HEK293 (cell line): Measurements from ENCODE around the gene ZMYND10.

Experiments
- CTCF ChIP-seq: fragments of 450-650 bp; formaldehyde crosslinking; IDR thresholded peaks from 2 replicates; pipeline ENCODE4 v1.5.1; 2016; ENCODE audit warnings: missing biosample characterization, missing genetic modification characterization
- HOXA7 ChIP-seq: sonication (generic); formaldehyde crosslinking; IDR thresholded peaks from 2 replicates; pipeline ENCODE4 v1.8.1; 2022; ENCODE audit warnings: missing genetic modification reagents, borderline replicate concordance
- REPIN1 ChIP-seq: fragments of 450-650 bp; formaldehyde crosslinking; IDR thresholded peaks from 2 replicates; pipeline ENCODE4 v1.5.1; 2017; ENCODE audit warnings: missing biosample characterization, missing genetic modification characterization, low read depth
- ZBTB17 ChIP-seq: fragments of 450-650 bp; formaldehyde crosslinking; IDR thresholded peaks from 2 replicates; pipeline ENCODE4 v1.5.1; 2016; ENCODE audit warnings: missing biosample characterization, missing genetic modification characterization
- ZBTB44 ChIP-seq: fragments of 450-650 bp; IDR thresholded peaks from 2 replicates; pipeline ENCODE4 v1.5.1; 2018; ENCODE audit warnings: missing biosample characterization, mild to moderate bottlenecking, missing genetic modification characterization
- ZBTB6 ChIP-seq: fragments of 450-650 bp; formaldehyde crosslinking; IDR thresholded peaks from 2 replicates; pipeline ENCODE4 v1.5.1; 2017; ENCODE audit warnings: missing biosample characterization, missing genetic modification characterization
- ZNF10 ChIP-seq: fragments of 450-650 bp; formaldehyde crosslinking; IDR thresholded peaks from 2 replicates; pipeline ENCODE4 v1.5.1; 2017; ENCODE audit warnings: missing biosample characterization, missing genetic modification characterization
- ZNF146 ChIP-seq: fragments of 450-650 bp; formaldehyde crosslinking; IDR thresholded peaks from 2 replicates; pipeline ENCODE4 v1.5.1; 2016; ENCODE audit warnings: missing biosample characterization, missing genetic modification characterization
- ZNF292 ChIP-seq: fragments of 450-650 bp; formaldehyde crosslinking; IDR thresholded peaks from 2 replicates; pipeline ENCODE4 v1.5.1; 2016; ENCODE audit warnings: low read depth, missing biosample characterization, missing genetic modification characterization, borderline replicate concordance
- ZNF529 ChIP-seq: fragments of 450-650 bp; formaldehyde crosslinking; IDR thresholded peaks from 2 replicates; pipeline ENCODE4 v1.5.1; 2017; ENCODE audit warnings: missing genetic modification characterization, missing biosample characterization; ENCODE audit not compliant: insufficient replicate concordance
- ZNF558 ChIP-seq: fragments of 450-650 bp; formaldehyde crosslinking; IDR thresholded peaks from 2 replicates; pipeline ENCODE4 v1.5.1; 2016; ENCODE audit warnings: missing biosample characterization, missing genetic modification characterization
- ZNF660 ChIP-seq: fragments of 450-650 bp; IDR thresholded peaks from 2 replicates; pipeline ENCODE4 v1.5.1; 2018; ENCODE audit warnings: missing biosample characterization, mild to moderate bottlenecking, missing genetic modification characterization
- ZSCAN5A ChIP-seq: fragments of 450-650 bp; formaldehyde crosslinking; IDR thresholded peaks from 2 replicates; pipeline ENCODE4 v1.5.1; 2016; ENCODE audit warnings: missing biosample characterization, missing genetic modification characterization

GRCh38 chr3:50296721-50297383 is 48.7 kb downstream of the ZMYND10 start:
- no peak for TF ChIP-seq CTCF
- no peak for TF ChIP-seq ZBTB6 (tag by site-specific recombination)
- no peak for TF ChIP-seq ZNF558
- TF ChIP-seq ZBTB44 (tag by site-specific recombination): no peak
- no peak for TF ChIP-seq ZNF146 (tag by site-specific recombination)
- no peak for TF ChIP-seq ZNF10 (tag by site-specific recombination)
- no peak for TF ChIP-seq ZNF660 (tag by site-specific recombination)
- TF ChIP-seq REPIN1 (tag by site-specific recombination): no peak
- TF ChIP-seq ZBTB17 (tag by site-specific recombination): no peak
- no peak for TF ChIP-seq ZNF292 (tag by site-specific recombination)
- no peak for TF ChIP-seq ZNF529 (tag by site-specific recombination)
- TF ChIP-seq ZSCAN5A (tag by site-specific recombination): no peak
- TF ChIP-seq HOXA7 (CRISPR knock-in tag): no peak
